ENCODE results near the gene ATP6V1D.
"Not testable (repeated sequence)": the region's sequence is repeated elsewhere in the genome, so short reads cannot be mapped to it uniquely, and the experiment has no call there.

The ATP6V1D gene

DNA sequence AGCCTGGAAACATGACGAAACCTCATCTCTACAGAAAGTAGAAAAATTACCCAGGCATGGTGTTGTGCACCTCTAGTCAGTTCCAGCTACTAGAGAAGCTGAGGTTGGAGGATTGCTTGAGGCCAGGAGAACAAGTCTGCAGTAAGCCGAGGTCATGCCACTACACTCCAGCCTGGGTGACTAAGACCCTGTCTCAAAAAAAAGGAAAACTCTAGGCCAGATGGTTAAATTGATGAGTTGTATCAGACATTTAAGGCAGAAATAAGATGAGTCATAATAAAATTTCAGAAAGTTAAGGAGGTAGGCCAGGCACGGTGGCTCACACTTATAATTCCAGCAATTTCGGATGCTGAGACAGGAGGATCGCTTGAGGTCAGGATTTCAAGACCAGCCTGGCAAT is 11.2 kb upstream of the ATP6V1D start:
- no peak for DNase-seq (ENCODE audit: low read depth)

DNA sequence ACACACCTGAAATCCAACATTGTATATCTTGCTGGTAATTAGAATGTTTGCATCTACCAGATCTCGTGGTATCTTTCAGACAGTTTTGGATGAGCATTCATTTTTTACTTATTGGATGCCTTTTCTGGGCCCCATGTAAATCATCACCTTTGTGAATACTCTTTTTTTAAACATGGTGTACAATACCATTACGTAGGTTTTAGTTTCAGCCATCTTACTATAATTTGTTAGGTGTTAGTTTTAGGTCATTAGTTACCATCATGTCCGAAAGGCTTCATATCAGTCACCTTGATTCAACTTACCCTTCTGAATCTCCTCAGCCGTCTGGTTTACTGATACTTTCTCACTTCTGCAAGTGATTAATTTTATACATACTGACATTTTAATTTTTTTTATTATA is 5.9 kb upstream of the ATP6V1D start:
- no peak for DNase-seq (ENCODE audit: low read depth)

DNA sequence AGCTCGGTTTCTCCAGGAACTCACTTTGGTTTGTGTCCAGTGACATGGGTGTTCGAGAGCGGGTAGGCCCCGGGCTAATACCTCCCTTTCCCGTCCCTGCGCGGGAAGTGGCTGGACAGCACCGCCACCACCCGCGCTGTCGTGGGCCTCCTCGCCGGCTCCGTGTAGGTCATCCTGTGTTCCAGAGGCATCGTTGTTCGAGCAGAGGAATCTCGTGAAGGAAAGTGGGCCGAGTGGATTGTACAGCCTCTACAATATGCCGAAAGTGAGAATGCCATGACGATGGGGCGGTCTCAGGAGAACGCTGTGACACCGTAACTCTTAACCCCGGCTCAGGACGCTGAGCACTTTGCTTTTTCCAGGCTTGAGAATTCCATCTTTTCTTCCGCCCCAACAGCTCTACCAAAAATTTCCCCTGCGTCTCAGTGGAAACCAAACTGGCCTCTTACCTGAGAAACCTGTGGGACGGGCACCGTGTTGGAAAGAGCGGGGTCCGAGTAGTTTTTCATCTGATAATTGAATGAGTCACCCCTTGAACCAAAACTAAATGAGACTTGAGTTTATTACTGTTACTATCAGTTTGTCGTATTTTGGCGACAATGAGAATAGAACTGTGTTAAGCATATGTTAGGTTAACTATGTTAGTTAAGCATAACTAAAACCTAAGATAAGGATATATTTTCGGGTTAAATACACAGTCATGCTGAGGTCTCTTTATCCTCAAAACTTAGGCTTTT is 1.0 kb upstream of the ATP6V1D start:
- peak; percentile 15 for DNase-seq (ENCODE audit: low read depth)

DNA sequence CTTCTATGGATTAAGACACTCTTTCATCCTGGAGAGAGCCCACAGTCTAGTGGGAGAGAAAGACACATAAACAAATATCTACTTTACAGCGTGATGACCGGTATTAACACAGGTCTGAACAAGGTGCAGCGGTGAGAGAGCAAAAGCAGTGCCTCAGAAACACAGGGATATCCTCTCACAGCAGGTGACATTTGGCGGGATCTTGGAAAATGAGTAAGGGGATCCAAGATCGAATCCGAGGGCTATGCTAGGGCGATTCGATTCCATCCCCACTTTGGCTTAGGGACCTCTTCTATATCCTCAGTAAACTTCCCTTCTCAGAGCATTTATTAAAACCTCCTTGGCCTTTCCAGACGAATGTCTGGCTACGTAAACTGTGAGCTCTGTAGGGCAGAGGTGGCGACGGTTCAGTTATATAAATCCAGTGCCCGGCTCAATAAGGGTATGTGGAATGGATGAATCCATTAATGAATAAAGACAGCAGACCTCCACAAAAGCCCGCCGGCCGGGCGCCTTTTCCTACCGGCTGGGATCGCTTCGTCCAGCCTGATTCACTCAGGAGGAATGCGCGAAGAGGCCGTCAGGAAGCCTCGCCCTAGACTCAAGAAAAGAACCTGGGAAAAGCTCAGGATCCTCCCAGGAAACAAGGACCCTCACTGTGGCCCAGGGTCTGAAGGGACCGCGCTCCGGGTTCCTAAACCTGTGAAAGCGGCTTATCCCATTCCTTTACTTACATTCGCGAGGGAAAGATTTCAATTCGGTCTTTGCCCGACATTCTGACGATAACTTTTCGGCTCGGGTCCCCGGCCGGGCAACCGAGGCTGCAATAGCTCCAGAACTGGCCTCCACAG is 455 bp downstream of the ATP6V1D start:
- no peak for DNase-seq (ENCODE audit: low read depth)

DNA sequence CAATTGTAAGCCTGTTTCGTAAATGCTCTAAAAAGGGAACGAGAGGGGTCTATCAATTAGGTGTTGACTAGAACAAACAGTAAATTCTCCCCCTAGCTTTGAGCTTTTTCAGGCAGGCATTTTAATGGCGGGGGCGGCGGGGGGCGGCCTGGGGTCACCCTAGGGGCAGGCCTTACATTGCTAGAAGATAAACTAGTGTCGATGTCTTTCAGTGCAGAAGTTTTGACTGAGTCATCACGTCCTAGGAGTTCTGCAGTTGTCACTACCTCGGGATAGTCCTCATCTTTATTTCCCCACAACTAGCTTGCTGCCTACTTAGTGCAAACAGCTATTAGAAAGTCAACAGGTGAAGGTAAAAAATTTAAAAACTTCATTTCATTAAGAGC is 1.6 kb downstream of the ATP6V1D start:
- no peak for DNase-seq (ENCODE audit: low read depth)

DNA sequence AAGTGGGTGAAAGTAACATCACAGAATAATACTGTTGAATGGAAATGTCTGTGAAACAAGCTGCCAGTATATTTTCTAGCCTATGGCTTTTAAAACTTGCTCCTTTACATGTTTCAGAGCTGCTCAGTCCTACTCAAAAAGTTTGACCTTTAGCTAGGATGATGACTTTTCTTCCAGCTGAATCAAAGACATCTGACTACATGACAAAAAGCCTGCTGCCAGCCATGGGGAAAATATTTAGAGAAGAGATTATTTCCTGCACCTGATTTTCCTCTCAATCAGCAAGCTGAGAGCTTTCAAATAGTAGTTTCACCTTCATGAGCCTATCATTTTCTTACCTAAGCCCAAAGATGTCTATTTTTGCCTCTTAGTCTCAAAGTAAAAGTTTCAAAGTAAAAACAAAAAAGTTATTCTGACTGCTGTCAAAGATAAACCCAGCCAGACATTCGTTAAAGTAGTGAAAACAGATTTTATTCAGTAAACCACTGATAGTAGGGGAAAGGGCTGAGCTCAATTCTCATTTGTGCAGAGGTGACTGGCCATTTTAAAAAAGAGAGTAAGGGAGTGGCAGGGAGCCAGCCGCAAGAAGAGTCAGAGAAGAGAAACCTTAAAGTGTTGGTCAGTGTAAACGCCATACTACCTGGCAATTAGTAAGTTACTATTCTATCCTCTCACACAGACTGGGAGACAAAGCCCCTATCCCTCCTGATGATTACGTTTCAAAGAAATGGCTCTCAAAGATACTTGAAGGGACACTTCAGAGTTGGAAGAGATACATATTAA is 2.2 kb downstream of the ATP6V1D start:
- DNase-seq (ENCODE audit: low read depth): no peak

DNA sequence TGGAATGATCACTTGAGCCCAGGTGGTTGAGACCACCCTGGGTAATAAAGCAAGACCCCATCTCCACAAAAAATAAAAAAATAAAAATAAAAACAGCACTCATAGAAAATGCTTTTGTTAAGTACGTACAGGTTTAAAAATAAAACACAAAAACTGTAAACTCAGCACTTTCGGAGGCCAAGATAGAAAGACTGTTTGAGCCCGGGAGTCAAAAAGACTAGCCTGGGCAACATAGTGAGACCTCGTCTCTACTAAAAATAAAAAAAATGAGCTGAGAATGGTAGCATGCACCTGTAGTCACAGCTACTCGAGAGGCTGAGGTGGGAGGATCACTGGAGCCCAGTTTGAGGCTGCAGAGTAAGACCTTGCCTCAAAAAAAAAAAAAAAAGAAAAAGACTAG is 7.5 kb downstream of the ATP6V1D start:
- no peak for DNase-seq (ENCODE audit: low read depth)

DNA sequence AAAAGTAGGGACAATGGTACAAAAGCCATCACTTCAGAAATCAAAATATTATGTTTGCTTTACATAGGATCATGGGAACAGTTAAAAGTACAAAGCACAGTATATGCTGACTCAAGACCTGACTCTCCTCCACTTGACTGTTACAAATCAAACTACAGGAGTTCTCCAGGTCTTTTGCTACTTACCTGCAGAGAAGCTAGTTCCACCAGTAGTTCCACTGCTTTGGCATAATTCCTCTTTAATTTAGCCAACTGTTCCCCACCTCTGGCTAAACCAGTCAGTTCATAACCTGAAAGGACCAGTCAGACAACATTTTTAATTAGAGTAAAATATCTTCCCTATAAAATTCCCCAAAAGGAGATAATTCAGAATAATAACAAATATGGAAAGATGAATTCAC is 14.0 kb downstream of the ATP6V1D start:
- no peak for DNase-seq (ENCODE audit: low read depth)

DNA sequence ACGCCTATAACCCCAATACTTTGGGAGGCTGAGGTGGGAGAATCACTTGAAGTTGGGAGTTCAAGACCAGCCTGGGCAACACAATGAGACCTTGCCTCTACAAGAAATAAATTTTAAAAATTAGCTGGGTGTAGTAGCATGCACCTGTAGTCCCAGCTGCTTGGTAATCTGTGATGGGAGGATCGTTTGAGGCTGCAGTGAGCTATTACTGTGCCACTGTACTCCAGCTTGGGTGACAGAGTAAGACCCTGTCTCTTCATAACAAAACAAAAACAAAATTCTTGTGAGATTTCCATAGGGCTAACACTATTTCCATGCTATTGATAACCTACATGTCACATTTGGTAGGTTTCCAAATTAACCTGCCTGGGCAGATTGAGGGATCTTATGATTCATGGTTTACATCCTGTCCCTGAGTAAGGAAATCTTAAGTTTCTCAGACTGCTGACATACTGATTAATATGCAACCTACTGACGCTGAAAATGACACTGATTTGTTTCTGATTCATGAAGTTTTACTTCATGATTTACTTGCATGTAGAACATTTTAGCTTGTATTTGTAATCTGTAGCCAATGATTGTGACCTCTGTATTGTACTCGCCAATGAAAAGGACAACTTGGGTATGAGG is 15.9 kb downstream of the ATP6V1D start:
- no peak for DNase-seq (ENCODE audit: low read depth)

DNA sequence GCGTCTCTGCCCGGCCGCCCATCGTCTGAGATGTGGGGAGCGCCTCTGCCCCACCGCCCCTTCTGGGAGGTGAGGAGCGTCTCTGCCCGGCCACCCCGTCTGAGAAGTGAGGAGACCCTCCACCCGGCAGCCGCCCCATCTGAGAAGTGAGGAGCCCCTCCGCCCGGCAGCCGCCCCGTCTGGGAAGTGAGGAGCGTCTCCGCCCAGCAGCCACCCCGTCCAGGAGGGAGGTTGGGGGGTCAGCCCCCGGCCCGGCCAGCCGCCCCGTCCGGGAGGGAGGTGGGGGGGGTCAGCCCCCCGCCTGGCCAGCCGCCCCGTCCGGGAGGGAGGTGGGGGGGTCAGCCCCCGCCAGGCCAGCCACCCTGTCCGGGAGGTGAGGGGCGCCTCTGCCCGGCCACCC is 18.4 kb downstream of the ATP6V1D start:
- not testable (repeated sequence) for DNase-seq (ENCODE audit: low read depth)

DNA sequence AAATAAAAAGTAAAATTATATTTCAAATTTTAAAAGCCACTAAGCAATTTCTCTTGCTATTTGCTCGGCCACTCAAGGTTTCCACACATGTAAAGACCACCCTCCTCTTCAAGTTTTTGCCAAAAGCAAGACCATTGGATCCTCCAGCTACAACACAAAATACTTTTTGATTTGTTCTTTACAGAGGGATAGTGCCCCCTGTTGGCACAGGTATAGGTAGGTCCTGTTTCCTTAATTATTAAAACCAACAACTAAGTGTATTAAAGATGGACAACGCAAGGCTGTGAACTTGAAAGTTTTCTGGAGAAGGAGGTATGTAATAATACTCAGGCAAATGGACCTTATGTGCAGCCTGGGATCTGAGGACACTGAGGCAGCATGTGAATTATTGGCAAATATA is 23.8 kb downstream of the ATP6V1D start:
- DNase-seq (ENCODE audit: low read depth): no peak

DNA sequence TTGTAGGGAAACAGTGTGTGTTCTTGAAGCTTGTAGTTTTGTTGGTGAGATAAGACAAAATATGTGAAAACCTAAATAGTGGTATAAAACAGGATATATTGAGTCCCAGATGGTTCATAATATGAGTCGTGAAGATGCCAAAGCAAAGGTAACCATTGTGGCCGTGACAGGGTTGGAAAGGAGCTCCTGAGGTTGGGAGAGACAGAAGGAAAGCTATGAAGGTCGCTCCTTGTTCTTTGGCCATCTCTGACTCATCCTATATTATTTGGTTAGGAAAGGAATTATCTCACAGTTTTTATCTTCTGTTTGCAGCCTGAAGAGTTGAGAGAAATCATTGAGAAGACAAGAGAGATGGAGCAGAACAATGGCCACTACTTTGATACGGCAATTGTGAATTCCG is 27.1 kb downstream of the ATP6V1D start:
- DNase-seq (ENCODE audit: low read depth): no peak

DNA sequence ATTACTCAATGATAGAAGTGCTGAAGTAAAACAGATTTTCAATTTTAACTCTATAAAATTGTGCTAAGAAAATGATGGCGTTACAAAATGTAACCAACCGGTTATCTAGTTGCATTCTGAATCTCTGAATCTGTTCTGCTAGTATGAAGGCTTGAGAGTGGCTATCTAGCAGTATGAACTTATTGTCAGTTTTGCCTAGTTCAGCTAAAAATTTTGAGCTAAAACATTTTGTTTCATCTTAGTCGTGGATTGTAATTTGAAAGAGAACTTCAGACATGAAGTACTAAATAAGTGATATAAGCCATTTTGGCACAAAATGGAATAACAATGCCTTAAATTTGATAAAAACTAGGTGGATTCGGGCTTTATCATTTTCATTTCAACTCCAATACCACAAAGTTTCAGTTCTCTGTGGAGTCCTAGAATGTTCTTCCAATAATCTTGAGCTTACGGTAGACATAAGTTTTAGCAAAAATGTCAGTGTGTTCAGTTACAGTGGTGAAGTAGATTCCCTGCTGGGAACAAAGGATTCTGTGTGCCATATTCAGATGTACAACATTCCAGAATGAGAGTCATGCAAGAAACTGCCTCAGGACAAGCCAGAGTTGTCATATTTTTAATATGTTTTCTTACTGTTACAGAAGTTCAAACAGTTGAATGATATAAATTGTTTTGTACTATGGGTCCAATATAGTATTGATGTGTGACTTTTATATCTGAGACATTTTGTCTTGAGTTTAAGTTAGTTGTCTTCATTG is 28.1 kb downstream of the ATP6V1D start:
- no peak for DNase-seq (ENCODE audit: low read depth)

DNA sequence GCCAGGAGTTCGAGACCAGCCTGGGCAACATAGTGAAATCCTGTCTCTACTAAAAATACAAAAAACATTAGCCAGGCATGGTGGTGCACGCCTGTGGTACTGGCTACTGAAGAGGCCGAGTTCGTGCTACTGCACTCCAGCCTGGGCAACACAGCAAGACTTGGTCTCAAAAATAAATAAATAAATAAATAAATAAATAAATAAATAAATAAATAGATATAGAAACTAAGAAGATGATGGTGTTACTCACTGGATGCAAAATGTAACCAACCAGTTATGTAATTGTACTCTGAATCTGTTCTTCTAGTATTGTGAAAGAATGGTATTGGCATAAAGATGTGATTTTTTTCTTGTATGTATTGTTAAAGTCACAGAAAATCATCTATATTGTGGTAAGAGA is 29.9 kb downstream of the ATP6V1D start:
- not testable (repeated sequence) for DNase-seq (ENCODE audit: low read depth)

DNA sequence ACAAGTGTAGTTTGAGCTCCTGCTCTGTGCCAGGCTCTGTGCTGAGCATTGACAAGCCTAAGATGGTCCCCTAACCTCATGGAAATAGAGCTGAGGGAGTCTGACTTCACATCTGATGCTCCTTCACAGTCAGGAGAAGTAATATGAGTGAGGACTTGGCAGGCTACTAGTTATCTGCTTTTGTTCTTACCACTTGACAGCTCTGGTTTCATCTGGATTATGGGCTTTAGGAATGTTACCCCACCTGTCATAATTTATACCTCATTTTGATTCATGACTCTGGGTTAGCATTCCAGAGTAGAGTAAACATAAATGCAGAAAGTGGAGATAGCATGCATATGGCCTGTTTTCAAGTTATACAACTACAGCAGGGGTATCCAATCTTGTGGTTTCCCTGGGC is 40.5 kb downstream of the ATP6V1D start:
- no peak for DNase-seq (ENCODE audit: low read depth)

DNA sequence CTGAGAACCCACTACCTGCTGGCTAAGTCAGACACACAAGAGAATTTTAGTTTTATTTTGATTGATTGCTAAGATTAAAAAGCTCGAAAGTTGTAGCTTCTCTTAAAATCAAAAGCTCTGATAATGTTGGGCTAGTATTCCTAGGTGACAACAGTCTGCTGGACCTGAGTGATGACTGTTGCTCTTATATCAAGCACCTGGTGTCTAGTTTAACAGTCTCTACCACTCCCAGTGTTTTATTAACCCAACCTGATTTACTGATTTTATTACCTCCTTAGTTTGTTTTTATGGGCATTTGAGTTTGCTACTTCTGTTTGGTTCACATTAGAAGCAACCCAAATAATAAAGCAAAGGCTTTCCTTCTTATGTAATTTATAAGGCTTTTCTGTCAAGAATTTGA is 41.8 kb downstream of the ATP6V1D start:
- no peak for DNase-seq (ENCODE audit: low read depth)

DNA sequence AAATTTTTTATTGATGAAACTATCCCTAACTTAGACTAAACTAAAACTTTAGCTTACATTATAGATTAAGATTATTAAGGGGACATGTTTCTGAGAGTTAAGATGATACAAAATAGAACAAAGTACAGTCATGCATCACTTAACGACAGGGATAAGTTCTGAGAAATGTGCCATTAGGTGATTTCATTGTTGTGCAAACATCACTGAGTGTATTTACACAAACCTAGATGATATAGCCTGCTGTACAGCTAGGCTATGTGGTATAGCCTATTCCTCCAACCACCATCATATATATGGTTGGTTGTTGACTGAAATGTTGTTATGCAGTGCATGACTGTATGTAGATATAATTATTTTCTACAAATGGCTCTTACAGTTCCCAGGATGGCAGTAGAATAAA is 46.5 kb downstream of the ATP6V1D start:
- no peak for DNase-seq (ENCODE audit: low read depth)

DNA sequence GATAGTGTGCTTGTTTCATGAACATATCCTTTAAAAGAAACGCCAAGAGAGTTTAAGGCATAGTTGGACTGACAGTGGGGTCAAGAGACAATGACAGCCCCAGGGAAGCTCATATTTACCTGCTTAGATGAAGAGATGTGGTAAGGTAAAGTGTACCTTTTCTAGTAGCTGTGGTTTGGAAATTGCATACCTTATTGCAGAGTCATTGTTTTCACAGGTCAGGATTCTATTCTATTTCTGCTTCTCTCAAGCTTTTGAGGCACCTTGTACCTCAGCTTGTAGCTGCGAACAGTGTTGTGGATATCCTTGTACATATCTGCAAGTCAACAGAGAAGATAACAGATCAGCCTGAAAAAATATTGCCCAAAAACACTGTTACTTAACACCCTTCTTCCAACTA is 47.7 kb downstream of the ATP6V1D start:
- no peak for DNase-seq (ENCODE audit: low read depth)

Data from stimulated activated CD8-positive, alpha-beta memory T cell treated with anti-CD3 and anti-CD28 coated beads, Interleukin-7, amount 100 ng/mL, for 24 hours (primary cell).